ENCODE data around the gene MIF. TPM values are rescaled to one million over a fixed set of nuclear protein-coding genes. Genes with fewer than 3 reads are reported as not detected.
"Not testable (repeated sequence)": the region's sequence is repeated elsewhere in the genome, so short reads cannot be mapped to it uniquely, and the experiment has no call there.

MIF gene
- total RNA-seq, 2 donors from 2014 or later, result 1,250 to 1,556 TPM

GRCh38 chr22:23903328-23903971 lies 9.3 kb downstream of the MIF start:
- Mint-ChIP-seq H3K36me3 (ENCODE audit: low read depth) (peaks cover 8% of the 10 kb centered on the region), H3K4me3 (no peak overlapping the region), H3K9me3 (no peaks in the 10 kb centered on the region)

GRCh38 chr22:23904573-23905254 lies 10.5 kb downstream of the MIF start:
- no peak for ATAC-seq (replicated peaks)
- Mint-ChIP-seq H3K9me3 (no peaks in the 10 kb centered on the region), H3K27me3 (peaks cover 7% of the 10 kb centered on the region), H3K4me1 (no peaks in the 10 kb centered on the region), H3K27ac (peak overlapping the region; percentile 8), H3K4me3 (no peak overlapping the region), H3K36me3 (ENCODE audit: low read depth) (no peaks in the 10 kb centered on the region)

More at GRCh38 chr22:23903328-23903971, 9.3 kb downstream of the MIF start:
- Mint-ChIP-seq H3K4me1 (no peaks in the 10 kb centered on the region), H3K27ac (no peak overlapping the region), H3K27me3 (peaks cover 7% of the 10 kb centered on the region)
- ATAC-seq (replicated peaks), result no peak

GRCh38 chr22:23906641-23907040 lies 12.5 kb downstream of the MIF start:
- Mint-ChIP-seq H3K9me3 (no peaks in the 10 kb centered on the region), H3K36me3 (ENCODE audit: low read depth) (no peaks in the 10 kb centered on the region), H3K4me1 (no peaks in the 10 kb centered on the region), H3K27me3 (peaks cover 7% of the 10 kb centered on the region), H3K27ac (no peak overlapping the region), H3K4me3 (no peak overlapping the region)
- no peak for ATAC-seq (replicated peaks)

GRCh38 chr22:23907423-23907822 lies 13.2 kb downstream of the MIF start:
- H3K27ac Mint-ChIP-seq; H3K27me3 Mint-ChIP-seq; H3K4me1 Mint-ChIP-seq; H3K36me3 Mint-ChIP-seq (ENCODE audit: low read depth); ATAC-seq (replicated peaks); H3K4me3 Mint-ChIP-seq; H3K9me3 Mint-ChIP-seq: not testable (repeated sequence)

- H3K4me3 Mint-ChIP-seq, result no peak overlapping the region
- H3K36me3 Mint-ChIP-seq (ENCODE audit: low read depth), result no peaks in the 10 kb centered on the region
- ATAC-seq (replicated peaks), result no peak
- no peak overlapping the region for H3K27ac Mint-ChIP-seq
- H3K4me1 Mint-ChIP-seq, result peaks cover 8% of the 10 kb centered on the region
- H3K27me3 Mint-ChIP-seq, result peaks cover 7% of the 10 kb centered on the region
- H3K9me3 Mint-ChIP-seq, result no peaks in the 10 kb centered on the region
Observed at GRCh38 chr22:23908587-23909205, 14.5 kb downstream of the MIF start.

GRCh38 chr22:23909296-23909898 lies 15.2 kb downstream of the MIF start:
- Mint-ChIP-seq H3K4me3 (no peak overlapping the region), H3K36me3 (ENCODE audit: low read depth) (no peaks in the 10 kb centered on the region), H3K27me3 (peaks cover 4% of the 10 kb centered on the region), H3K27ac (no peak overlapping the region), H3K9me3 (no peaks in the 10 kb centered on the region), H3K4me1 (peaks cover 10% of the 10 kb centered on the region)
- ATAC-seq (replicated peaks), result no peak

GRCh38 chr22:23910496-23911190 lies 16.5 kb downstream of the MIF start:
- Mint-ChIP-seq H3K27me3 (peaks cover 3% of the 10 kb centered on the region), H3K4me3 (no peak overlapping the region), H3K36me3 (ENCODE audit: low read depth) (no peaks in the 10 kb centered on the region), H3K4me1 (peaks cover 10% of the 10 kb centered on the region), H3K27ac (no peak overlapping the region), H3K9me3 (no peaks in the 10 kb centered on the region)
- ATAC-seq (replicated peaks), result no peak

GRCh38 chr22:23911318-23911980 lies 17.3 kb downstream of the MIF start:
- Mint-ChIP-seq H3K27me3 (no peaks in the 10 kb centered on the region), H3K4me1 (peaks cover 10% of the 10 kb centered on the region), H3K27ac (no peak overlapping the region), H3K9me3 (no peaks in the 10 kb centered on the region), H3K4me3 (peak overlapping the region; percentile 99), H3K36me3 (ENCODE audit: low read depth) (no peaks in the 10 kb centered on the region)
- no peak for ATAC-seq (replicated peaks)

GRCh38 chr22:23912293-23912903 lies 18.2 kb downstream of the MIF start:
- no peak overlapping the region for H3K27ac Mint-ChIP-seq
- H3K4me3 Mint-ChIP-seq, result peak overlapping the region; percentile 99
- no peaks in the 10 kb centered on the region for H3K9me3 Mint-ChIP-seq
- no peaks in the 10 kb centered on the region for H3K36me3 Mint-ChIP-seq (ENCODE audit: low read depth)
- no peaks in the 10 kb centered on the region for H3K27me3 Mint-ChIP-seq
- ATAC-seq (replicated peaks), result no peak
- H3K4me1 Mint-ChIP-seq, result peaks cover 10% of the 10 kb centered on the region

- H3K27ac Mint-ChIP-seq, result peak overlapping the region; percentile 99
- ATAC-seq (replicated peaks), result peak; percentile 25
- peaks cover 10% of the 10 kb centered on the region for H3K4me1 Mint-ChIP-seq
- peak overlapping the region; percentile 99 for H3K4me3 Mint-ChIP-seq
- no peaks in the 10 kb centered on the region for H3K9me3 Mint-ChIP-seq
- no peaks in the 10 kb centered on the region for H3K27me3 Mint-ChIP-seq
- H3K36me3 Mint-ChIP-seq (ENCODE audit: low read depth), result no peaks in the 10 kb centered on the region
Observed at GRCh38 chr22:23913306-23913660, 19.1 kb downstream of the MIF start.

- Mint-ChIP-seq H3K4me3 (peak overlapping the region; percentile 99), H3K27me3 (no peaks in the 10 kb centered on the region), H3K4me1 (peaks cover 10% of the 10 kb centered on the region), H3K9me3 (no peaks in the 10 kb centered on the region), H3K27ac (peak overlapping the region; percentile 99), H3K36me3 (ENCODE audit: low read depth) (no peaks in the 10 kb centered on the region)
- peak; percentile 100 for ATAC-seq (replicated peaks)
Observed at GRCh38 chr22:23913661-23914353, 19.6 kb downstream of the MIF start.

- Mint-ChIP-seq H3K9me3 (no peaks in the 10 kb centered on the region), H3K4me1 (peaks cover 10% of the 10 kb centered on the region), H3K4me3 (no peak overlapping the region), H3K27me3 (no peaks in the 10 kb centered on the region), H3K27ac (no peak overlapping the region), H3K36me3 (ENCODE audit: low read depth) (no peaks in the 10 kb centered on the region)
- no peak for ATAC-seq (replicated peaks)
Observed at GRCh38 chr22:23915290-23915689, 21.1 kb downstream of the MIF start.

- H3K27ac Mint-ChIP-seq; H3K4me1 Mint-ChIP-seq; ATAC-seq (replicated peaks): not testable (repeated sequence)
Observed at GRCh38 chr22:23920267-23920611, 26.1 kb downstream of the MIF start.

More at GRCh38 chr22:23920267-23920611, 26.1 kb downstream of the MIF start:
- not testable (repeated sequence) for H3K36me3 Mint-ChIP-seq (ENCODE audit: low read depth); H3K27me3 Mint-ChIP-seq; H3K4me3 Mint-ChIP-seq; H3K9me3 Mint-ChIP-seq

All from activated T-helper 17 cell treated with anti-CD3 and anti-CD28 coated beads, Interleukin-2, amount 50 U/mL, for 72 hours (primary cell).